HepG2 (cell line): ENCODE data around the gene ABHD15. TPM values are rescaled to one million over a fixed set of nuclear protein-coding genes. Genes with fewer than 3 reads are reported as not detected.

ENCODE experiments used
- ATAC-seq: fragments of 200-7000 bp; cut with Tn5 transposase; 3 replicates; pipeline ENCODE4 v1.9.1; 2020; ENCODE audit warnings: mild to moderate bottlenecking, moderate library complexity
- BruUV-seq: library from RNA; stranded (reverse); fragments of 400-500 nt; replicated peaks from 2 replicates; lab custom pipeline; 2021; lab: Mats Ljungman, UMichigan
- CTCF ChIA-PET: fragments of 300-600 bp; formaldehyde crosslinking; extraction: SDS; loops from one replicate; lab custom pipeline; 2021; ENCODE audit warnings: low total read pairs, inconsistent platforms, low intra/inter-chr PET ratio; lab: Yijun Ruan, JAX
- POLR2A ChIA-PET: fragments of 350-600 bp; sonication (Branson Sonifier 250); formaldehyde crosslinking; loops from one replicate; lab custom pipeline; 2020; ENCODE audit warnings: antibody characterized with exemption, inconsistent platforms; lab: Yijun Ruan, JAX
- DNase-seq: peaks from one replicate; pipeline ENCODE4 v3.0.0-alpha.2; 2015; ENCODE audit warnings: low spot score
- FAIRE-seq: peaks from 3 replicates; lab custom pipeline; 2011; peaks lifted over from hg19 to GRCh38; lab: Jason Lieb, UNC
- H2AFZ ChIP-seq: one replicate; pipeline ENCODE4 v1.6.1; 2011; ENCODE audit warnings: low read length, inconsistent platforms
- H3K27ac ChIP-seq: fragments of 300-600 bp; 3 replicates; pipeline ENCODE4 v1.8.0; 2011; ENCODE audit warnings: mixed run types, mild to moderate bottlenecking, mixed read lengths, low read length, inconsistent platforms; ENCODE audit not compliant: insufficient read depth; ENCODE audit errors: extremely low read length
- H3K27me3 ChIP-seq, 2 experiments: fragments of 200-600 bp in 1 of 2; 2 replicates in 1 of 2; 3 replicates in 1 of 2; pipeline versions ENCODE4 v1.6.0 to v1.8.0; 2011; ENCODE audit warnings: low read length in 2 of 2, mild to moderate bottlenecking in 2 of 2, moderate library complexity in 2 of 2, inconsistent platforms in 1 of 2; ENCODE audit not compliant: insufficient read depth in 2 of 2, control insufficient read depth in 1 of 2
- H3K36me3 ChIP-seq, 2 experiments: fragments of 200-600 bp in 1 of 2; replicated peaks in 1 of 2; 2 replicates in 1 of 2; 3 replicates in 1 of 2; pipeline versions ENCODE4 v1.5.1 to v1.8.0; 2011; ENCODE audit warnings: low read length in 2 of 2, inconsistent platforms in 1 of 2; ENCODE audit not compliant: insufficient read depth in 2 of 2, control insufficient read depth in 1 of 2
- H3K4me1 ChIP-seq: 2 replicates; pipeline ENCODE4 v1.5.1; 2012; ENCODE audit warnings: low read length, inconsistent platforms; ENCODE audit not compliant: insufficient read depth
- H3K4me2 ChIP-seq: 2 replicates; pipeline ENCODE4 v1.6.0; 2011; ENCODE audit warnings: low read depth, low read length, inconsistent platforms
- H3K4me3 ChIP-seq, 3 experiments: fragments of 200-600 bp in 1 of 3; sonication (generic), shearing (Covaris generic) in 1 of 3; replicated peaks in 1 of 3; 2 replicates each; pipeline ENCODE4 v1.5.1; 2011 to 2016; ENCODE audit warnings: low read length in 3 of 3, inconsistent platforms in 2 of 3, low read depth in 2 of 3, mild to moderate bottlenecking in 2 of 3, control low read depth in 1 of 3, mixed read lengths in 1 of 3; ENCODE audit not compliant: insufficient read depth in 1 of 3
- H3K79me2 ChIP-seq: one replicate; pipeline ENCODE4 v1.6.1; 2011; ENCODE audit warnings: low read length, inconsistent platforms; ENCODE audit not compliant: insufficient read depth
- H3K9ac ChIP-seq: 2 replicates; pipeline ENCODE4 v1.6.0; 2011; ENCODE audit warnings: mild to moderate bottlenecking, low read depth, low read length, inconsistent platforms; ENCODE audit not compliant: insufficient read depth
- H3K9me3 ChIP-seq: 2 replicates; pipeline ENCODE4 v1.5.1; 2012; ENCODE audit warnings: mild to moderate bottlenecking, low read length
- H4K20me1 ChIP-seq: 2 replicates; pipeline ENCODE4 v1.6.0; 2011; ENCODE audit warnings: inconsistent platforms, mild to moderate bottlenecking, low read length, moderate library complexity; ENCODE audit not compliant: insufficient read depth
- EZH2 ChIP-seq: conservative IDR thresholded peaks from 2 replicates; pipeline ENCODE4 v1.6.1; 2012; ENCODE audit warnings: mild to moderate bottlenecking, low read depth, low read length, moderate library complexity
- NONO ChIP-seq, 2 experiments: fragments of 450-650 bp in 1 of 2; sonication (generic) in 1 of 2; formaldehyde crosslinking in 1 of 2; IDR thresholded peaks in 1 of 2; conservative IDR thresholded peaks in 1 of 2; 2 replicates each; pipeline versions ENCODE4 v1.6.1 to v1.8.0; 2017 to 2022; ENCODE audit warnings: mild to moderate bottlenecking in 1 of 2, missing genetic modification reagents in 1 of 2, moderate library complexity in 1 of 2
- NR2F6 ChIP-seq, 2 experiments: IDR thresholded peaks; 2 replicates each; pipeline ENCODE4 v1.6.1; 2016; ENCODE audit warnings: antibody characterized with exemption in 1 of 2, mild to moderate bottlenecking in 1 of 2
- NRL ChIP-seq: sonication (generic); formaldehyde crosslinking; IDR thresholded peaks from 2 replicates; pipeline ENCODE4 v1.5.0; 2020; ENCODE audit warnings: missing genetic modification reagents, mild to moderate bottlenecking, moderate library complexity, borderline replicate concordance
- RARG ChIP-seq: sonication (generic); formaldehyde crosslinking; IDR thresholded peaks from 2 replicates; pipeline ENCODE4 v1.4.0; 2020; ENCODE audit warnings: low read depth, mild to moderate bottlenecking, missing genetic modification reagents
- ZNF292 ChIP-seq: sonication (generic); formaldehyde crosslinking; IDR thresholded peaks from 2 replicates; pipeline ENCODE4 v1.8.1; 2022; ENCODE audit warnings: mild to moderate bottlenecking, low read depth, missing genetic modification reagents, borderline replicate concordance
- WGBS: methylation state at CpG from one replicate; pipeline ENCODE4 v1.1.6; 2017; ENCODE audit warnings: low lambda C conversion rate; 5-methylcytosine and 5-hydroxymethylcytosine counted together
- in situ Hi-C: cut with HindIII; loops from 2 replicates; pipeline ENCODE4 v1.10.0; 2017; ENCODE audit warnings: low pct_unique_long_range_greater_than_20kb; ENCODE audit not compliant: extremely low pct_ligation_motif_present
- intact Hi-C: fragments of 100-400 bp; cut with micrococcal nuclease; formaldehyde crosslinking; loops from one replicate; pipeline ENCODE4 v1.10.0; 2022; ENCODE audit not compliant: unreplicated experiment
- polyA plus RNA-seq, 8 experiments: library from polyadenylated mRNA; depleted of rRNA in 3 of 8; stranded (reverse) in 7 of 8; unstranded in 1 of 8; fragments of >200 nt; fragmentation: Illumina TruSeq in 4 of 8; extraction: Trizol in 4 of 8; gene quantifications; 2 replicates each; pipeline versions ENCODE4 v1.2.1 to v1.2.3, GENCODE V29; 2011 to 2016; ENCODE audit warnings: low read depth in 4 of 8, missing spikeins in 1 of 8, mixed read lengths in 1 of 8; ENCODE audit not compliant: insufficient read depth in 1 of 8
- total RNA-seq, 5 experiments: library from RNA; depleted of rRNA; stranded (reverse); fragments of >200 nt; fragmentation: Illumina TruSeq; extraction: Trizol; gene quantifications; 2 replicates each; pipeline ENCODE4 v1.2.3, GENCODE V29; 2016; ENCODE audit warnings: low read depth in 1 of 5
- TF ChIP-seq, protein P1 (sequence below): sonication (generic); formaldehyde crosslinking; IDR thresholded peaks from 2 replicates; pipeline ENCODE4 v1.8.0; 2022; ENCODE audit warnings: mild to moderate bottlenecking, missing genetic modification reagents, borderline replicate concordance
- TF ChIP-seq, protein P2 (sequence below): sonication (generic); formaldehyde crosslinking; IDR thresholded peaks from 2 replicates; pipeline ENCODE4 v1.4.0; 2020; ENCODE audit warnings: mild to moderate bottlenecking, missing genetic modification reagents

Gene ABHD15
- total and polyA plus RNA-seq, 2 of the 13 experiments (the other 11 are each of a cell fraction or from before 2014, with no cell fraction given), result 2.4 to 7.7 TPM

DNA sequence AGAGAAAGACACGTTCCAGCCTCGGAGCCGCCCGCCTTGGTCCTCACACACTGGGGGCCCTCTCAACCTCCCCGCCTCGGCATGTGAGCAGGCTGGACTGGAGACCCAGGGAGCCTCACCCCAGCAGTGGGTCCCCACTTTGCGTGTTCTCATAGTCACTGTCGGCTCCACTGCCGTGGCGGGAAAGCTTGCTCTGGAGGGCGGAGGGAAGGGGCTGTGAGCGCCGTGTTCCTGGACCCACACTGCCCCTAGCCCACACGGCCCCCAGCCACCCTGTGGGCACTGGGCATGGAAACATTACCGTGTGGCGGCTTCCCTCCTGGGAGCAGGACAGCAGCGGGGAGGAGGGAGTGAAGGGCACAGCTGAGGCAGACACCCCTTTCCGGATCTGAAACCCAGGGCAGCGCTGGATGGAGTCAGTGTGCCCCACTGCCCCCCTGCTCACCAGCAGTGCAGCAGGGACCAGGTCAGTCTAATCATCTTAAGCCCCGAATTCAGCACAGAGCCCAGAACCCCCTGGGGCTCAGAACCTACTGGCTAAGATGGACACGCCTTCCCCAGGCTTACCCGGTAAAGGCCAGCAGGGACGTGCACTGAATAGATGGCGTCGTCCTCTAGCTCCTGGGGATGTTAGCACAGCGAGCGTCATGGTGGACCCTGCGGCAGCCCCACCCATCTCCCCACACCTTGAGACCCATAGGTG is 8.8 kb upstream of the ABHD15 start (continued):
- 0 out of 2 replicates have a peak, but pooled peaks have one; percentile 21 for TF ChIP-seq NRL (CRISPR knock-in tag)
- TF ChIP-seq, all 625 proteins: peak for 7

DNA sequence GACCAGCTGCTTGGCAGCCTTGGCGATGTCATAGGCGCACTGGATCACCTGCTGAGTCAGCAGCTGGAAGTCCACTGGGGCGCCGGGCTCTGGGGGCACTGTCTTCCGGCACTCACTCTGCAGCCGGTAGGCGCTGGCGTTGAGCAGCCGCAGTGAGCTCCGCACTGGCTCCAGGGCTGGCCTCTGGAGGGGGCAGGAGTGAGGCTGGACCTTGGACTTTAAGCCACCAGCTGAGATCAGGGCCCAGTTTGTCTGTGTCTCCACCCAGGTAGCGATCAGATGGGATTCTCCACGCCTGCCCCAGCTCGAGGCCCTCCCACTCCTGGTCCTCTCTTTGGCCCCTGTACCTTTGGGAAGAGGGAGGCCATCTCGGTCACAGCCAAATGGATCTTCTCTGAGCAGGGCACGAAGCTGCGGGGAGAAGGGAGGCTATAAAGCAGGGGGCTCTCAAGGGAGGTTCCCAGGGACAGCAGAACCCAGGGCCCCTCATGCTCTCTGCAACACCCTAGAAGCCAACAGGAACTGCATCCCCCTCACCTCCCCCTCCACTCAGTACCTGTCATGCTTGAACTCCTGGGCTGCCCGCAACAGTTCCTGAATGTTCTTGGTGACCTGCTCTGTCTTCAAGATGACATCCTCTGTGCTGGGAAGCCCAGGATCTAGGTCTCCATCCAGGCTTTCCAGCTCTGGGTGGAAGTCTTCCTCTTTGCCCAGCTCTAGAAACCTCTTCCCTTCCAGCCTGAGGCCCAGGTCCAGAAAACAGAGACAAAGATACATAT is 8.1 kb upstream of the ABHD15 start:
- Histone ChIP-seq H3K9ac (no peak overlapping the region), H3K4me3 (peak overlapping the region in 1 of 3 experiments; percentile 30; a peak in 1 of 6 replicates), H3K9me3 (no peaks in the 10 kb centered on the region), H3K27ac (peak overlapping the region; percentile 60), H4K20me1 (no peaks in the 10 kb centered on the region), H2AFZ (no peak overlapping the region), H3K36me3 (peaks cover 5 to 17% of the 10 kb centered on the region in 2 experiments; a peak in 4 of 5 replicates), H3K4me2 (peak overlapping the region; percentile 59), H3K27me3 (no peaks in the 10 kb centered on the region), H3K4me1 (peaks cover 23% of the 10 kb centered on the region), H3K79me2 (no peaks in the 10 kb centered on the region)
- intact Hi-C loops, result loop anchor here (2.0 kb wide), 1 partner anchor 16 kb away; no protein-coding TSS in a partner anchor
- CTCF ChIA-PET, result interaction anchor here (1.0 to 1.2 kb wide), 2 partner anchors 17 to 43 kb away, joined by 4 to 5 read pairs; no protein-coding TSS in a partner anchor
- WGBS, result 0% methylated on average over 6 of the region's 17 CpGs
- TSS peak; percentile 45 for BruUV-seq
- in situ Hi-C loops, result no loop called here
- POLR2A ChIA-PET, result interaction anchor here (0.8 to 1.6 kb wide), 10 partner anchors 9 to 281 kb away, joined by 3 to 23 read pairs (median 3); partner anchors contain the start of genes ABHD15, ANKRD13B and NUFIP2
- peak; percentile 90 for DNase-seq
- peak; percentile 96 for FAIRE-seq
- ATAC-seq, result peak; percentile 95
- TF ChIP-seq, protein P1, sequence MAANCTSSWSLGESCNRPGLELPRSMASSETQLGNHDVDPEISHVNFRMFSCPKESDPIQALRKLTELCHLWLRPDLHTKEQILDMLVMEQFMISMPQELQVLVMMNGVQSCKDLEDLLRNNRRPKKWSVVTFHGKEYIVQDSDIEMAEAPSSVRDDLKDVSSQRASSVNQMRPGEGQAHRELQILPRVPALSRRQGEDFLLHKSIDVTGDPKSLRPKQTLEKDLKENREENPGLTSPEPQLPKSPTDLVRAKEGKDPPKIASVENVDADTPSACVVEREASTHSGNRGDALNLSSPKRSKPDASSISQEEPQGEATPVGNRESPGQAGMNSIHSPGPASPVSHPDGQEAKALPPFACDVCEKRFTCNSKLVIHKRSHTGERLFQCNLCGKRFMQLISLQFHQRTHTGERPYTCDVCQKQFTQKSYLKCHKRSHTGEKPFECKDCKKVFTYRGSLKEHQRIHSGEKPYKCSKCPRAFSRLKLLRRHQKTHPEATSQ (CRISPR knock-in tag), result 0 out of 2 replicates have a peak, but pooled peaks have one; percentile 33
- TF ChIP-seq, protein P2, sequence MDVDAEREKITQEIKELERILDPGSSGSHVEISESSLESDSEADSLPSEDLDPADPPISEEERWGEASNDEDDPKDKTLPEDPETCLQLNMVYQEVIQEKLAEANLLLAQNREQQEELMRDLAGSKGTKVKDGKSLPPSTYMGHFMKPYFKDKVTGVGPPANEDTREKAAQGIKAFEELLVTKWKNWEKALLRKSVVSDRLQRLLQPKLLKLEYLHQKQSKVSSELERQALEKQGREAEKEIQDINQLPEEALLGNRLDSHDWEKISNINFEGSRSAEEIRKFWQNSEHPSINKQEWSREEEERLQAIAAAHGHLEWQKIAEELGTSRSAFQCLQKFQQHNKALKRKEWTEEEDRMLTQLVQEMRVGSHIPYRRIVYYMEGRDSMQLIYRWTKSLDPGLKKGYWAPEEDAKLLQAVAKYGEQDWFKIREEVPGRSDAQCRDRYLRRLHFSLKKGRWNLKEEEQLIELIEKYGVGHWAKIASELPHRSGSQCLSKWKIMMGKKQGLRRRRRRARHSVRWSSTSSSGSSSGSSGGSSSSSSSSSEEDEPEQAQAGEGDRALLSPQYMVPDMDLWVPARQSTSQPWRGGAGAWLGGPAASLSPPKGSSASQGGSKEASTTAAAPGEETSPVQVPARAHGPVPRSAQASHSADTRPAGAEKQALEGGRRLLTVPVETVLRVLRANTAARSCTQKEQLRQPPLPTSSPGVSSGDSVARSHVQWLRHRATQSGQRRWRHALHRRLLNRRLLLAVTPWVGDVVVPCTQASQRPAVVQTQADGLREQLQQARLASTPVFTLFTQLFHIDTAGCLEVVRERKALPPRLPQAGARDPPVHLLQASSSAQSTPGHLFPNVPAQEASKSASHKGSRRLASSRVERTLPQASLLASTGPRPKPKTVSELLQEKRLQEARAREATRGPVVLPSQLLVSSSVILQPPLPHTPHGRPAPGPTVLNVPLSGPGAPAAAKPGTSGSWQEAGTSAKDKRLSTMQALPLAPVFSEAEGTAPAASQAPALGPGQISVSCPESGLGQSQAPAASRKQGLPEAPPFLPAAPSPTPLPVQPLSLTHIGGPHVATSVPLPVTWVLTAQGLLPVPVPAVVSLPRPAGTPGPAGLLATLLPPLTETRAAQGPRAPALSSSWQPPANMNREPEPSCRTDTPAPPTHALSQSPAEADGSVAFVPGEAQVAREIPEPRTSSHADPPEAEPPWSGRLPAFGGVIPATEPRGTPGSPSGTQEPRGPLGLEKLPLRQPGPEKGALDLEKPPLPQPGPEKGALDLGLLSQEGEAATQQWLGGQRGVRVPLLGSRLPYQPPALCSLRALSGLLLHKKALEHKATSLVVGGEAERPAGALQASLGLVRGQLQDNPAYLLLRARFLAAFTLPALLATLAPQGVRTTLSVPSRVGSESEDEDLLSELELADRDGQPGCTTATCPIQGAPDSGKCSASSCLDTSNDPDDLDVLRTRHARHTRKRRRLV, result no peak
- TF ChIP-seq EZH2 (no peak), RARG (CRISPR knock-in tag) (no peak), NONO (IDR thresholded peaks at IDR 0.05) (no peak), NONO (CRISPR knock-in tag; conservative IDR thresholded peaks at IDR 0.05) (peak; percentile 74; the same call in 1 of the 2 replicates), NR2F6 (IDR thresholded peaks at IDR 0.05) (no peak), NR2F6 (CRISPR knock-in tag; IDR thresholded peaks at IDR 0.05) (peak; percentile 75), ZNF292 (peak; percentile 57; the same call in 1 of the 2 replicates)
